ENCODE results near the gene CEMIP.

DNA sequence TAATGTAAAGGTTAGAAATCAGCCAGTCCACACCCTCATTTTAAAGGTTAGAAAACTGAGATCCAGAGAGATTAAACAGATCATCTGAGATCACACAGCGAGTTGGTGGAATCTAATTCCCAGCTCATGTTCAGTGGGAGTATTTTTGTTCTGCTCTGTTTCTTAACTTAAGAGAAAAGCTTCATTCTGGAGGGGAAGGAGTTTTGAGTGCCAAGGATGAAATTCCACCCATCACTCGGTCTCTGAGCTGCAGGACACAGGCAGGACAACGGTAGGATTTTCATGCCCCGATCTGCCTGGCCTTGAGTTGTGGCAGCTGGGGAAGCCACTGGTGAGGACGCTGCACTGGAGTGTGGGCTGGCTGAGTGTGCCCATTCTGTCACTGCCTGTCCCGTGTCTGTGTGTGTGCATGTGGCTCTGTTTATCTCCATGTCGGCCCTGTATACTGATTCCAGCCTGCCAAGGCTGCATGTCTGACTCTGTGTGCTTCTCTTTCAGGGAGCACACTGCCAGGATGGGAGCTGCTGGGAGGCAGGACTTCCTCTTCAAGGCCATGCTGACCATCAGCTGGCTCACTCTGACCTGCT lies 94.3 kb downstream of the CEMIP start:
- TF ChIP-seq, protein P1, sequence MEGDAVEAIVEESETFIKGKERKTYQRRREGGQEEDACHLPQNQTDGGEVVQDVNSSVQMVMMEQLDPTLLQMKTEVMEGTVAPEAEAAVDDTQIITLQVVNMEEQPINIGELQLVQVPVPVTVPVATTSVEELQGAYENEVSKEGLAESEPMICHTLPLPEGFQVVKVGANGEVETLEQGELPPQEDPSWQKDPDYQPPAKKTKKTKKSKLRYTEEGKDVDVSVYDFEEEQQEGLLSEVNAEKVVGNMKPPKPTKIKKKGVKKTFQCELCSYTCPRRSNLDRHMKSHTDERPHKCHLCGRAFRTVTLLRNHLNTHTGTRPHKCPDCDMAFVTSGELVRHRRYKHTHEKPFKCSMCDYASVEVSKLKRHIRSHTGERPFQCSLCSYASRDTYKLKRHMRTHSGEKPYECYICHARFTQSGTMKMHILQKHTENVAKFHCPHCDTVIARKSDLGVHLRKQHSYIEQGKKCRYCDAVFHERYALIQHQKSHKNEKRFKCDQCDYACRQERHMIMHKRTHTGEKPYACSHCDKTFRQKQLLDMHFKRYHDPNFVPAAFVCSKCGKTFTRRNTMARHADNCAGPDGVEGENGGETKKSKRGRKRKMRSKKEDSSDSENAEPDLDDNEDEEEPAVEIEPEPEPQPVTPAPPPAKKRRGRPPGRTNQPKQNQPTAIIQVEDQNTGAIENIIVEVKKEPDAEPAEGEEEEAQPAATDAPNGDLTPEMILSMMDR (tag by site-specific recombination; IDR thresholded peaks at IDR 0.05): no peak
- TF ChIP-seq ZNF274 (IDR thresholded peaks at IDR 0.05; ENCODE audit: low read length) (no peak), ZNF274 (tag by site-specific recombination; IDR thresholded peaks at IDR 0.05; ENCODE audit: borderline replicate concordance) (no peak), ZNF426 (tag by site-specific recombination; IDR thresholded peaks at IDR 0.05) (no peak), ZNF785 (tag by site-specific recombination; IDR thresholded peaks at IDR 0.05) (no peak), TRIM28 (IDR thresholded peaks at IDR 0.05; ENCODE audit: borderline replicate concordance, low read length) (no peak), ZNF214 (tag by site-specific recombination; IDR thresholded peaks at IDR 0.05; ENCODE audit: borderline replicate concordance) (no peak), ZNF600 (tag by site-specific recombination; IDR thresholded peaks at IDR 0.05) (no peak), SP2 (tag by site-specific recombination; IDR thresholded peaks at IDR 0.05) (no peak), ZNF211 (tag by site-specific recombination; IDR thresholded peaks at IDR 0.05; ENCODE audit: low read depth) (no peak), ZNF521 (tag by site-specific recombination; IDR thresholded peaks at IDR 0.05) (no peak), ZNF837 (tag by site-specific recombination; IDR thresholded peaks at IDR 0.05) (no peak), ZNF621 (tag by site-specific recombination; IDR thresholded peaks at IDR 0.05) (no peak)

All from HEK293 (cell line).